IMR-90 (cell line): ENCODE measurements around the gene IER5L. TPM values are rescaled to one million over a fixed set of nuclear protein-coding genes. Genes with fewer than 3 reads are reported as not detected.

Experiments used
- ATAC-seq: fragments of 200-7000 bp; cut with Tn5 transposase; 2 replicates; pipeline ENCODE4 v1.9.1; 2020; ENCODE audit warnings: low read depth, mild to moderate bottlenecking, moderate library complexity
- BruUV-seq: library from RNA; stranded (reverse); fragments of 400-500 nt; replicated peaks from 2 replicates; lab custom pipeline; 2021; lab: Mats Ljungman, UMichigan
- CTCF ChIA-PET: fragments of 300-600 bp; formaldehyde crosslinking; extraction: SDS; loops from one replicate; lab custom pipeline; 2021; ENCODE audit warnings: antibody characterized with exemption; lab: Yijun Ruan, JAX
- POLR2A ChIA-PET: fragments of 300-600 bp; sonication (Branson Sonifier 250); formaldehyde crosslinking; loops from one replicate; lab custom pipeline; 2022; ENCODE audit warnings: antibody characterized with exemption; ENCODE audit not compliant: unreplicated experiment; lab: Charles Lee
- DNase-seq: peaks from one replicate; pipeline ENCODE4 v3.0.0; 2013
- H2AFZ ChIP-seq: replicated peaks from 2 replicates; pipeline ENCODE3; 2013; ENCODE audit warnings: low read length, mild to moderate bottlenecking; ENCODE audit not compliant: poor library complexity
- H2AK5ac ChIP-seq: 2 replicates; pipeline ENCODE4 v1.6.1; 2013; ENCODE audit warnings: low read depth, low read length, inconsistent platforms
- H2AK9ac ChIP-seq: replicated peaks from 2 replicates; pipeline ENCODE3; 2013; ENCODE audit warnings: mild to moderate bottlenecking, low read depth, low read length, moderate library complexity; ENCODE audit not compliant: poor library complexity
- H2BK120ac ChIP-seq: 2 replicates; pipeline ENCODE4 v1.6.1; 2013; ENCODE audit warnings: low read depth, low read length, inconsistent platforms
- H2BK15ac ChIP-seq: 3 replicates; pipeline ENCODE4 v1.6.1; 2013; ENCODE audit warnings: low read depth, low read length, inconsistent platforms
- H2BK20ac ChIP-seq: 2 replicates; pipeline ENCODE4 v1.6.1; 2013; ENCODE audit warnings: low read depth, mild to moderate bottlenecking, inconsistent platforms, low read length, moderate library complexity
- H2BK5ac ChIP-seq: 2 replicates; pipeline ENCODE4 v1.6.1; 2013; ENCODE audit warnings: mild to moderate bottlenecking, low read depth, low read length, inconsistent platforms; ENCODE audit not compliant: poor library complexity, severe bottlenecking
- H3K14ac ChIP-seq: replicated peaks from 2 replicates; pipeline ENCODE4 v1.6.1; 2013; ENCODE audit warnings: low read depth, low read length, inconsistent platforms
- H3K18ac ChIP-seq: 2 replicates; pipeline ENCODE4 v1.6.1; 2013; ENCODE audit warnings: low read depth, low read length, control low read depth
- H3K23ac ChIP-seq: 2 replicates; pipeline ENCODE4 v1.6.1; 2013; ENCODE audit warnings: low read depth, low read length, inconsistent platforms
- H3K27ac ChIP-seq: 2 replicates; pipeline ENCODE4 v1.5.1; 2013; ENCODE audit warnings: mild to moderate bottlenecking, control low read depth, low read length; ENCODE audit not compliant: insufficient read depth
- H3K27me3 ChIP-seq: 2 replicates; pipeline ENCODE4 v1.6.1; 2013; ENCODE audit warnings: low read length; ENCODE audit not compliant: control insufficient read depth, insufficient read depth
- H3K36me3 ChIP-seq: 2 replicates; pipeline ENCODE4 v1.6.1; 2013; ENCODE audit warnings: low read length, mixed read lengths; ENCODE audit not compliant: control insufficient read depth, insufficient read depth
- H3K4ac ChIP-seq: 2 replicates; pipeline ENCODE4 v1.6.1; 2013; ENCODE audit warnings: low read depth, low read length, inconsistent platforms
- H3K4me1 ChIP-seq: 2 replicates; pipeline ENCODE4 v1.6.1; 2013; ENCODE audit warnings: low read length, mixed read lengths; ENCODE audit not compliant: control insufficient read depth, insufficient read depth
- H3K4me2 ChIP-seq: 2 replicates; pipeline ENCODE4 v1.6.1; 2013; ENCODE audit warnings: low read depth, mild to moderate bottlenecking, control low read depth, low read length, moderate library complexity
- H3K4me3 ChIP-seq: 2 replicates; pipeline ENCODE4 v1.5.1; 2013; ENCODE audit warnings: low read depth, mild to moderate bottlenecking, control low read depth, low read length, moderate library complexity; ENCODE audit not compliant: insufficient read depth
- H3K56ac ChIP-seq: 2 replicates; pipeline ENCODE4 v1.6.1; 2013; ENCODE audit warnings: low read length, inconsistent platforms; ENCODE audit not compliant: insufficient read depth; ENCODE audit errors: extremely low read depth
- H3K79me1 ChIP-seq, 2 experiments: 2 replicates each; pipeline ENCODE4 v1.6.1; 2013; ENCODE audit warnings: low read length in 2 of 2, inconsistent platforms in 1 of 2, low read depth in 1 of 2
- H3K9ac ChIP-seq: 2 replicates; pipeline ENCODE4 v1.6.1; 2013; ENCODE audit warnings: low read depth, low read length, control low read depth
- H3K9me1 ChIP-seq: 2 replicates; pipeline ENCODE4 v1.6.1; 2013; ENCODE audit warnings: low read length, inconsistent platforms; ENCODE audit not compliant: insufficient read depth
- H3K9me3 ChIP-seq: 2 replicates; pipeline ENCODE4 v1.6.1; 2013; ENCODE audit warnings: low read length; ENCODE audit not compliant: control insufficient read depth, insufficient read depth
- H4K20me1 ChIP-seq: 2 replicates; pipeline ENCODE4 v1.6.1; 2013; ENCODE audit warnings: low read length, inconsistent platforms; ENCODE audit not compliant: insufficient read depth
- H4K5ac ChIP-seq: 2 replicates; pipeline ENCODE4 v1.6.1; 2013; ENCODE audit warnings: mild to moderate bottlenecking, low read depth, low read length, control low read depth
- H4K8ac ChIP-seq, 2 experiments: 2 replicates each; pipeline ENCODE4 v1.6.1; 2013; ENCODE audit warnings: low read depth in 2 of 2, low read length in 2 of 2, control low read depth in 1 of 2, inconsistent platforms in 1 of 2
- H4K91ac ChIP-seq: 2 replicates; pipeline ENCODE4 v1.6.1; 2013; ENCODE audit warnings: low read depth, low read length, inconsistent platforms; ENCODE audit not compliant: insufficient read depth
- MAFK ChIP-seq: IDR thresholded peaks from 2 replicates; pipeline ENCODE4 v1.6.1; 2012; ENCODE audit warnings: low read depth, low read length, improper control_type of control experiment
- POLR2A ChIP-seq: IDR thresholded peaks from 2 replicates; pipeline ENCODE4 v1.6.1; 2012; ENCODE audit warnings: mild to moderate bottlenecking, low read depth, low read length
- RCOR1 ChIP-seq: IDR thresholded peaks from 2 replicates; pipeline ENCODE4 v1.6.1; 2012; ENCODE audit warnings: mild to moderate bottlenecking, low read length, improper control_type of control experiment; ENCODE audit not compliant: insufficient replicate concordance
- WGBS, 2 experiments: methylation state at CpG; one replicate each; pipeline versions ENCODE4 v1.1.5 to v1.1.7; 2013; ENCODE audit warnings: missing lambda C conversion rate in 2 of 2; ENCODE audit not compliant: insufficient read length in 1 of 2; ENCODE audit errors: extremely low coverage in 2 of 2; 5-methylcytosine and 5-hydroxymethylcytosine counted together
- dilution Hi-C: fragments of 300-500 bp; cut with HindIII; formaldehyde crosslinking; loops from one replicate; pipeline ENCODE4 v1.14.3; 2018; ENCODE audit warnings: low sequenced_read_pairs; ENCODE audit not compliant: unreplicated experiment
- in situ Hi-C: fragments of 300-500 bp; cut with MboI; formaldehyde crosslinking; loops from 3 replicates; pipeline ENCODE4 v1.14.3; 2019; ENCODE audit warnings: low sequenced_read_pairs, inconsistent platforms, mixed read lengths
- intact Hi-C: fragments of 100-400 bp; cut with micrococcal nuclease; formaldehyde crosslinking; loops from 2 replicates; pipeline ENCODE4 v1.10.0; 2022
- polyA plus RNA-seq, 3 experiments: library from polyadenylated mRNA; depleted of rRNA; stranded (reverse); fragments of >200 nt; gene quantifications; 2 replicates each; pipeline ENCODE4 v1.2.3, GENCODE V29; 2012; ENCODE audit warnings: low replicate concordance in 1 of 3
- total RNA-seq: library from RNA; depleted of rRNA; stranded (reverse); fragments of >200 nt; gene quantifications from 2 replicates; pipeline ENCODE4 v1.2.3, GENCODE V29; 2012
- TF ChIP-seq, protein P1 (sequence below): fragments of 150-350 bp; IDR thresholded peaks from 2 replicates; pipeline ENCODE4 v1.6.1; 2017; ENCODE audit warnings: mild to moderate bottlenecking, antibody characterized with exemption, low read length, low read depth

Gene IER5L
- total and polyA plus RNA-seq, 2 of the 4 experiments (the other 2 are of a cell fraction): 12.5 to 13.4 TPM

- Histone ChIP-seq H3K18ac (no peak overlapping the region), H3K4me1 (peaks cover 12% of the 10 kb centered on the region), H4K91ac (no peak overlapping the region; the same call in none of the 2 replicates), H2BK20ac (0 out of 2 replicates have a peak overlapping the region, but pooled peaks have one; percentile 10), H3K4me3 (no peak overlapping the region), H2AK5ac (0 out of 2 replicates have a peak overlapping the region, but pooled peaks have one; percentile 50), H4K5ac (no peak overlapping the region), H3K9ac (no peak overlapping the region), H2AK9ac (no peak overlapping the region), H2AFZ (peak overlapping the region; percentile 51), H3K9me1 (peaks cover 13% of the 10 kb centered on the region), H3K79me1 (peaks cover 0 to 13% of the 10 kb centered on the region in 2 experiments; a peak in 2 of 4 replicates), H2BK15ac (no peak overlapping the region; the same call in 2 of the 3 replicates), H3K36me3 (peaks cover 2% of the 10 kb centered on the region; the same call in 1 of the 2 replicates), H3K14ac (no peak overlapping the region), H4K20me1 (no peaks in the 10 kb centered on the region), H3K4me2 (no peak overlapping the region), H3K56ac (no peak overlapping the region), H4K8ac (no peak overlapping the region), H2BK120ac (no peak overlapping the region), H2BK5ac (no peak overlapping the region), H3K27me3 (no peaks in the 10 kb centered on the region), H3K4ac (peak overlapping the region; percentile 29), H3K27ac (no peak overlapping the region), H3K9me3 (no peaks in the 10 kb centered on the region), H3K23ac (no peak overlapping the region)
- WGBS, 2 experiments: no CpG with 5 or more reads among the region's 10 CpGs
- POLR2A ChIA-PET: interaction anchor here (0.6 to 1.4 kb wide), 3 partner anchors 14 to 21 kb away, joined by 3 to 4 read pairs (median 3); partner anchors contain the start of gene IER5L
- in situ Hi-C loops: no loop called here
- CTCF ChIA-PET: interaction anchor here (0.6 to 1.3 kb wide), 3 partner anchors 13 to 226 kb away, joined by 3 to 8 read pairs (median 3); no protein-coding TSS in a partner anchor
- intact Hi-C loops: no loop called here
- TF ChIP-seq, protein P1, sequence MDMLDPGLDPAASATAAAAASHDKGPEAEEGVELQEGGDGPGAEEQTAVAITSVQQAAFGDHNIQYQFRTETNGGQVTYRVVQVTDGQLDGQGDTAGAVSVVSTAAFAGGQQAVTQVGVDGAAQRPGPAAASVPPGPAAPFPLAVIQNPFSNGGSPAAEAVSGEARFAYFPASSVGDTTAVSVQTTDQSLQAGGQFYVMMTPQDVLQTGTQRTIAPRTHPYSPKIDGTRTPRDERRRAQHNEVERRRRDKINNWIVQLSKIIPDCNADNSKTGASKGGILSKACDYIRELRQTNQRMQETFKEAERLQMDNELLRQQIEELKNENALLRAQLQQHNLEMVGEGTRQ: no peak
- no peak for TF ChIP-seq RCOR1
- TF ChIP-seq MAFK: peak; percentile 54; the same call in 1 of the 2 replicates
- TF ChIP-seq POLR2A: no peak
- ATAC-seq: peak; percentile 79
- peak; percentile 78 for DNase-seq
- dilution Hi-C loops: no loop called here
- BruUV-seq: no TSS peak
Observed at GRCh38 chr9:129160712-129161533, 17.1 kb downstream of the IER5L start.
